AG04450 (cell line): ENCODE measurements around the gene KRTAP25-1. TPM values are rescaled to one million over a fixed set of nuclear protein-coding genes. Genes with fewer than 3 reads are reported as not detected.

Source experiments
- CTCF ChIA-PET: fragments of 300-600, 350-600 bp; formaldehyde crosslinking; extraction: SDS; loops from one replicate; lab custom pipeline; 2022; ENCODE audit warnings: antibody characterized with exemption, inconsistent platforms; lab: Charles Lee
- POLR2A ChIA-PET: fragments of 350-600 bp; formaldehyde crosslinking; extraction: SDS; loops from one replicate; lab custom pipeline; 2021; ENCODE audit warnings: antibody characterized with exemption, inconsistent platforms; lab: Yijun Ruan, JAX
- DNase-seq: peaks from one replicate; pipeline ENCODE4 v3.0.0-alpha.2; 2011; ENCODE audit warnings: low read depth, low spot score
- H3K27ac ChIP-seq: one replicate; pipeline ENCODE4 v1.5.1; 2012; ENCODE audit warnings: low read depth, low read length, control low read depth
- H3K27me3 ChIP-seq: one replicate; pipeline ENCODE4 v1.6.0; 2012; ENCODE audit warnings: low read length; ENCODE audit not compliant: control insufficient read depth, insufficient read depth
- H3K4me3 ChIP-seq: 2 replicates; pipeline ENCODE4 v1.5.1; 2011; ENCODE audit warnings: mild to moderate bottlenecking, low read depth, low read length, control low read depth
- H3K9me3 ChIP-seq: 2 replicates; pipeline ENCODE4 v1.5.1; 2012; ENCODE audit warnings: low read length; ENCODE audit not compliant: control insufficient read depth, insufficient read depth
- polyA plus RNA-seq: library from polyadenylated mRNA; depleted of rRNA; stranded (reverse); fragments of >200 nt; gene quantifications from 2 replicates; pipeline ENCODE4 v1.2.3, GENCODE V29; 2011
- TF ChIP-seq, protein P1 (sequence below): IDR thresholded peaks from 2 replicates; pipeline ENCODE4 v1.5.1; 2011; ENCODE audit warnings: low read depth, low read length, control low read depth, inconsistent platforms

KRTAP25-1 gene
- polyA plus RNA-seq, 1 experiment = not detected

- POLR2A ChIA-PET = no interaction called here
- TF ChIP-seq, protein P1, sequence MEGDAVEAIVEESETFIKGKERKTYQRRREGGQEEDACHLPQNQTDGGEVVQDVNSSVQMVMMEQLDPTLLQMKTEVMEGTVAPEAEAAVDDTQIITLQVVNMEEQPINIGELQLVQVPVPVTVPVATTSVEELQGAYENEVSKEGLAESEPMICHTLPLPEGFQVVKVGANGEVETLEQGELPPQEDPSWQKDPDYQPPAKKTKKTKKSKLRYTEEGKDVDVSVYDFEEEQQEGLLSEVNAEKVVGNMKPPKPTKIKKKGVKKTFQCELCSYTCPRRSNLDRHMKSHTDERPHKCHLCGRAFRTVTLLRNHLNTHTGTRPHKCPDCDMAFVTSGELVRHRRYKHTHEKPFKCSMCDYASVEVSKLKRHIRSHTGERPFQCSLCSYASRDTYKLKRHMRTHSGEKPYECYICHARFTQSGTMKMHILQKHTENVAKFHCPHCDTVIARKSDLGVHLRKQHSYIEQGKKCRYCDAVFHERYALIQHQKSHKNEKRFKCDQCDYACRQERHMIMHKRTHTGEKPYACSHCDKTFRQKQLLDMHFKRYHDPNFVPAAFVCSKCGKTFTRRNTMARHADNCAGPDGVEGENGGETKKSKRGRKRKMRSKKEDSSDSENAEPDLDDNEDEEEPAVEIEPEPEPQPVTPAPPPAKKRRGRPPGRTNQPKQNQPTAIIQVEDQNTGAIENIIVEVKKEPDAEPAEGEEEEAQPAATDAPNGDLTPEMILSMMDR = no peak
These were observed 33.6 kb downstream of the KRTAP25-1 start for GRCh38 chr21:30255679-30256078.

GRCh38 chr21:30251781-30252180 is 37.5 kb downstream of the KRTAP25-1 start:
- no peak for DNase-seq
- no peak overlapping the region for H3K27ac ChIP-seq
- CTCF ChIA-PET = no interaction called here
- H3K27me3 ChIP-seq = no peaks in the 10 kb centered on the region
- H3K4me3 ChIP-seq = no peak overlapping the region
- POLR2A ChIA-PET = no interaction called here
- H3K9me3 ChIP-seq = peaks cover 5% of the 10 kb centered on the region; the same call in 1 of the 2 replicates
- TF ChIP-seq, protein P1 = no peak

More at GRCh38 chr21:30255679-30256078, 33.6 kb downstream of the KRTAP25-1 start:
- H3K27me3 ChIP-seq = no peaks in the 10 kb centered on the region
- no peak overlapping the region for H3K4me3 ChIP-seq
- no peak for DNase-seq
- H3K27ac ChIP-seq = no peak overlapping the region
- H3K9me3 ChIP-seq = peaks cover 7% of the 10 kb centered on the region; the same call in 1 of the 2 replicates
- CTCF ChIA-PET = no interaction called here

- ChIA-PET POLR2A (no interaction called here), CTCF (no interaction called here)
- H3K9me3 ChIP-seq = peaks cover 3% of the 10 kb centered on the region; the same call in 1 of the 2 replicates
- no peak overlapping the region for H3K27ac ChIP-seq
- H3K27me3 ChIP-seq = no peaks in the 10 kb centered on the region
- no peak overlapping the region for H3K4me3 ChIP-seq
- TF ChIP-seq, protein P1 = no peak
- no peak for DNase-seq
These were observed 39.4 kb downstream of the KRTAP25-1 start for GRCh38 chr21:30249936-30250335.

DNA sequence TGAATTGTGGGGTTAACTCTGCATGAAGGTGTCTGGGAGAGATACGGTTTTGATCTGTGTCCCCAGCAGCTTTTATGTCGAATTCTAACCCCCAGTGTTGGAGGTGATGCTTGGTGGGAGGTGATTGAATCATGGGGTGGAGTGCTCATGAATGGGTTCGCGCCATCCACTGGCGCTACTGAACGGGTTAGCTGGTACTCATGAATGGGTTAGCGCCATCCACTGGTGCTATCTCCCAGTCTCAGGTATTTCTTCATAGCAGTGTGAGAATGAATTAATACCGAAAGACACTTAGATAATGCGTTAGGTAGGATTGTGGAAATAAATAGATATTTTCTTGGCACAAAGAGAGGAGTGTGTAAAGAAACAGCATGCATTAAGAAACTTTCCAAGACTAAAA is 40.5 kb downstream of the KRTAP25-1 start:
- no peaks in the 10 kb centered on the region for H3K27me3 ChIP-seq
- POLR2A ChIA-PET = no interaction called here
- no peak for DNase-seq
- H3K4me3 ChIP-seq = no peak overlapping the region
- CTCF ChIA-PET = no interaction called here
- TF ChIP-seq, protein P1 = no peak
- no peak overlapping the region for H3K27ac ChIP-seq
- peaks cover 6% of the 10 kb centered on the region; the same call in 1 of the 2 replicates for H3K9me3 ChIP-seq

DNA sequence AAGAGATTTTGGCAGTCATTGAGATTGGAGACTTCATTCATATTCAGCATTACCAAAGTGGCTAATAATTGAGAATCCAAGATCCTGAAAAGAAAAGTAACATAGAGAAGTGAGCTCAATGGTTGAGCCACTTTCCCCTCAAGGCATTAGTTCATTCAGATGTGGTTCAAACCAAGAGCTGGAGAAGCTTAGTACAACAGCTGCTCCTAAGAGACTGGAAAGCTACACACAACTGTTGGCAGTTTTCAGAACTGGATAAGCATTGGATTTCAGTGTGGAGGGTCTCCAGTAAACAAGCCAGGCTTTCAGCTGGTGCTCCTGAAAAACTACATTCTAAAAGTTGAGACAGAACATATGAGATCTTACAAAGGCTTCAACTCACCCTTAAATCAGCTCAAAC is 44.3 kb downstream of the KRTAP25-1 start:
- POLR2A ChIA-PET = no interaction called here
- Histone ChIP-seq H3K9me3 (peaks cover 22% of the 10 kb centered on the region), H3K27ac (no peak overlapping the region), H3K4me3 (no peak overlapping the region), H3K27me3 (no peaks in the 10 kb centered on the region)
- no peak for DNase-seq
- CTCF ChIA-PET = no interaction called here
- TF ChIP-seq, protein P1 = no peak
